Skin epidermis (tissue), 12 donors: Measurements from ENCODE around the gene TULP1.
A peak's percentile ranks its signal among the peaks of the same experiment; 100 is the strongest.
"Not testable (repeated sequence)": the region's sequence is repeated elsewhere in the genome, so short reads cannot be mapped to it uniquely, and the experiment has no call there.

Experiments used
- H3K27ac ChIP-seq, 21 experiments: fragments of 200-600 bp; sonication (generic) in 11 of 21; one replicate each; pipeline ENCODE4 v1.5.0; 2020; ENCODE audit warnings: mild to moderate bottlenecking in 3 of 21, inconsistent platforms in 2 of 21, moderate library complexity in 2 of 21
- H3K4me3 ChIP-seq, 7 experiments: fragments of 200-600 bp; sonication (generic) in 2 of 7; one replicate each; pipeline ENCODE4 v1.5.0; 2020; ENCODE audit warnings: inconsistent platforms in 2 of 7, mild to moderate bottlenecking in 2 of 7, moderate library complexity in 1 of 7

Gene TULP1

DNA sequence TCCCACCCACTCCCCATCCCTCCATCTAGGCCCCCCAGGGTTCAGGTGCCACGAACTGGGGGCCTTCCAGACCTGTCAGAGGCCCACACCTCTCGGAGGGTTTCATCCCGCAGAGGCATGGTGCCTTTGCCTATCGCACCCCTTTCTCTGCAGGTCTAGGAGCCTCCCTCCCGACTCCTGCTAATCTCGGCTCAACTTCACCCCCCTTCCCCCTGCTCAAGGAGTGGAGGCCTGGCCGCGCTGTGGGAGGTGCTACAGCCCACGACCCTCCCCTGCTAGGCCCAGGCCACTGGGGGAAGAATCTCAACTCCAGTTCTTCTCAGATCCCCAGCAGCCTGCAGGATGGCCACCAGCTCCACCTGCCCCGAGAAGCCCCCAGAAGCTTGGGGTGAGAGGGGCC is at the start of gene TULP1:
TULP1 (minus strand) TSS at position 157 of the 400 bp plus-strand sequence; CDS start at position 119, 38 bp downstream.
- H3K27ac ChIP-seq: no peak within 1 kb of the TSS
- no peak within 1 kb of the TSS for H3K4me3 ChIP-seq

DNA sequence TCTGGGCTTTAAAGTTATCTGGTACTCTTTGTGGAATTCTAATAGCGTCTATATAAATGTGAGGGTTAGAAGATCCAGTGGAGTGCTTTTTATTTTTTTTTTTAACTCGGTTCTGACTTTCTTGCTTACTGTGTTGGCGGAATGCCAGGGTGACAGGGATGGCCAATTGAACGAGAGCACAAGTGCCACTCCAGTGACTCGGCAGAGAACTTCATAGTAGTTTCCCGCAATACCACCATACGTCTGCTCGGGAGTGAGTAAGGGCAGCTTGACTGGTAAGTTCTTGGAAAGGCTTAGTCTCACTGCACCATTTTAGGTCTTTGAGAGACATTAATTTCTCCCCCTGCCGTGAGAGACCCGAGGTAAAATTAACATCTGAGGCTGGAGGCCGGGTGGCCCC is 49.4 kb upstream of the TULP1 start:
- Histone ChIP-seq H3K4me3 (no peak overlapping the region), H3K27ac (no peak overlapping the region)

DNA sequence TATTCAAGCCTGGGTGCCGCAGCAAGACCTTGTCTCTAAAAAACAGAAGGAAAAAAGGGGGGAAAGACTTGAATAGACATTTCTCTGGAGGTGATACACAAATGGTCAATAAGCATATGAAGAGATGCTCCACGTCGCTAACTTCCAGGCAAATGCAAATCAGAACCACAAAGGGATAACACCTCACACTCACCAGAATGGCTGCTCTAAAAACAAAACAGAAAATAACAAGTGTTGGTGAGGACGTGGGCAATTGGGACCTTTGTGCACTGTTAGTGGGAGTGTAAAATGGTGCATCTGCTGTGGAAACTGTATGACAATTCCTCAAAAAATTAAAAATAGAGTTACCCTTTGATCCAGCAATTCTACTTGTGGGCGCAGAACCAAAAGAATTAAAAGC is 48.4 kb upstream of the TULP1 start:
- Histone ChIP-seq H3K27ac (no peak overlapping the region), H3K4me3 (no peak overlapping the region)

DNA sequence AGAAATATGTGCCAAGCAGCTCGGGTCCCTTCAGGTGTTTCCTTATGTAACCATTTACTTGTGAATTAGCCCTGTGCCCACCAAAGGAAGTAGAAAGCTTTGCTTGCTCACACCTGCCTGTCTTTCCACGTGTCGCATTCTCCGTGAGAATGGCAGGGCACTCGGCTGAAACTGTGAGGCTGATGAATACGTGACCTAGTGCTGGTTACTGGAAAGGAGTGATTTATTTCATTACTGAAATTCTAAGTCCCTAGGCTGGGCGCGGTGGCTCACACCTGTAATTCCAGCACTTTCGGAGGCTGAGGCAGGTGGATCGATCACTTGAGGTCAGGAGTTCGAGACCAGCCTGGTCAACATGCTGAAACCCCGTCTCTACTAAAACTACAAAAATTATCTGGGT is 45.9 kb upstream of the TULP1 start:
- Histone ChIP-seq H3K4me3 (no peak overlapping the region), H3K27ac (no peak overlapping the region)

DNA sequence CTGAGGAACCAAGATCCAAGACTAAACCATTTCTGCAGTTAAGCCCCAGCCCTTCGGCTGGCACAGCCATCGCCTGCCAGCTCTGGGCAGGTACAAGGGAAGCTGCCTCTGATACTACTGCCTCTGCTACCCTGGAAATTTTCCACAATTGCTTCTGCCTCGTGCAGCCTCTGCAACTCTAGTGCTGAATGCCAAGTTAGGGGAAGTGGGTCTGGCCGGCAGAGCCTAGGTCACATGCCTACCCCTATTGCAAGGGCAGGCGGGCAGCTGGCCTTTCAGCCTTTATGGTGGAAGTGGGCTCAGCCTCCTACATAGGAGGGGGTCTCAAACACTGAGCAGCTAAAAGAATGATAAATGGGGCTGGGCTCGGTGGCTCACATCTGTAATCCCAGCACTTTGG is 44.5 kb upstream of the TULP1 start:
- Histone ChIP-seq H3K27ac (no peak overlapping the region), H3K4me3 (no peak overlapping the region)

DNA sequence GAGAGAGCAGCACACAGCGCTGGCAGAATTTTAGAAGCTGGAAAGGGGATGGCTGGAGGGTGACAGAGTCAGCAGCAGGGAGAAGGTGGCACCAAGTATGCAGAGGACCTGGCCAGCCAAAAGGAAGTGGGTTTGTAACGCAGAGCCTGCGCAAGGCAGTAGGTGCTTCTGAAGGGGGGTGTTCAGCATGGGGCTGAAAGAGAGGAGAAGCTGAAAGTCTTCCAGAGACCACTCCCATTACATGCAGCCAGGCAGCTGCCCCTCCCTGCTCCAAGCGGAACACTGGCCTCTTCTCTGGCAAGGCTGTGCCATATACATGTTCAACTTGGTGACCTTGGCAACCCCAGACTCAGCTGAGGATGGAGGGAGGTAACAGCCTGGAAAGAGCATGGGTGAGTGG is 42.1 kb upstream of the TULP1 start:
- Histone ChIP-seq H3K4me3 (no peak overlapping the region), H3K27ac (no peak overlapping the region)

DNA sequence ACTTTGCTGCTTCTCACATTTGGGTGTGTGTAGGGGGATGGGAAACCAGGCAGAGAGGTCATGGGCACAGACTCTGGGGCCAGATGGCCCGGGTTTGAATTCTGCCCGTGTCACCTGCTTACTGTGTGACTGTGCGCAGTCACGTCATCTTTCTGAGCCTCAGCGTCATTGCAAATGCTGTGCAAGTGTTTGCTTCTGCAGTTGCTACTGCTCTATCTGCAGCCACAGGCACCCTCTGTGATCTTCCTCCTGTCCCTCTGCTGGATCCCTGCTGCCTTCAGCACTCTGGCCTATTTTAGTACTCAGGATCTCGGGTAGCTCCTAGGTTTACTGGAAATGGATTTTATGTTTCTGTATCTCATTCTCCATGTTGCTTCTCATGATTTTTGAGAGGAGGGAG is 40.6 kb upstream of the TULP1 start:
- no peak overlapping the region for H3K27ac ChIP-seq
- H3K4me3 ChIP-seq: no peak overlapping the region

DNA sequence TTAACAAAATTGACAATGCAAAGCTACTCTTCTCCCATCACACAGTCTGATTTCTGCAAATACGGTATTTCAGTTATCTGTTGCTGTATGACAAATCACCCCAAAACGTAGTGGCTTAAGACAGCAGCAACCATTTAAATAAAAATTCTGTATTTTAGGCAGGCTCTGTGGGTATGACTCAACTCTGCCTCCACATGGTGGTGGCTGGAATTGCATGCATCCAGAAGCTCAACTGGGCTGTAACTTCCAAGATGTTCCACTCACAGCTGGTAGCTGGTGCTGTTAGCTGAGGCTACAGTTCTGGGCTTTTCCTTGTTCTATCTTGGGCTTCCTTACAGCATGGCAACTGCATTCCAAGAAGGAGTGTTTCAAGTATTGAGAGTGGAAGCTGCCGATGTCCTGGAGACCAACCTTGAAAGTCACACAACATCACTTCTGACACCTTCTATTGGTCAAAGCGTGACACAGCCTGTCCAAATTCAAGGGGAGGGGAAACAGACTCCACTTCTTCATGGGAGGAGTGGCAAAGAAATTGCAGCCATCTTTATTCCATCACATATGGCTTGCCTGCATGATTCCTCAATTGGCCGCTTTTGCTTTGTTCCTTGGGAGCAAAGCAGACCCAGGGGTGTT is 39.7 kb upstream of the TULP1 start:
- H3K4me3 ChIP-seq: no peak overlapping the region
- H3K27ac ChIP-seq: no peak overlapping the region

DNA sequence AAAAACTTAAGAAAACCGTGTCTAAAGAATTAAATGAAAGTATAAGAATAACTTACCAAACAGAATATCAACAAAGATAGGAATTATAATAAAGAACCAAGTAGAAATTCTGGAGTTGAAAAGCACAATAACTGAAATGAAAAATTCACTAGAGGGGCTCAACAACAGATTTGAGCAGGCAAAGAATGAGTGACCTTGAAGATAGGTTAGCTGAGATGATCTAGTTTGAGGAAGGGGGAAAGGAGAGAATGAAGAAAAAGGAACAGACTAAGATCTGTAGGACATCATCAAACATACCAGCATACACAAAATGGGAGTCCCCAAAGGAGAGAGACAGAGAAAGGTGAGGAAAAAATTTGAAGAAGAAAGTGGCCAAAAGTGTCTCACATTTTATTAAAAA is 37.7 kb upstream of the TULP1 start:
- Histone ChIP-seq H3K27ac (no peak overlapping the region), H3K4me3 (no peak overlapping the region)

DNA sequence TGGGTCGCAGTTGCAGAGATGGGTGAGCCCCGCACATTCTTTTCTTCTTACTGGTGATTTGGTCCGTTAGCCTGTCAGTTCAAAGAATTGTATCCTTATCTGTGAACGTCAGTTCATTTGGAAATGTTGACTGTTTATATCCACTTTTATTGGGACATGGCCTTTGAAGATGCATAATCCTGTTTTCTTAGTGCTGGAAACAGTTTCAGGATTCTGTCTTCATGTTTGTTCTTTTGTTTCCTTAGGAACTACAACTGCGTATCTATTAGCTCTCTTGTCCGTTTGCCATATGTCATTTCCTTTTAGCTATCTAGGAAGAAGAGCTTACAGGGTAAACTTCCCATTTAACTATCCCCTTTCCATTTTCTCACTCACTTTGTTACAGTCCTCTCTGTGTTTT is 35.0 kb upstream of the TULP1 start:
- no peak overlapping the region for H3K4me3 ChIP-seq
- H3K27ac ChIP-seq: no peak overlapping the region

DNA sequence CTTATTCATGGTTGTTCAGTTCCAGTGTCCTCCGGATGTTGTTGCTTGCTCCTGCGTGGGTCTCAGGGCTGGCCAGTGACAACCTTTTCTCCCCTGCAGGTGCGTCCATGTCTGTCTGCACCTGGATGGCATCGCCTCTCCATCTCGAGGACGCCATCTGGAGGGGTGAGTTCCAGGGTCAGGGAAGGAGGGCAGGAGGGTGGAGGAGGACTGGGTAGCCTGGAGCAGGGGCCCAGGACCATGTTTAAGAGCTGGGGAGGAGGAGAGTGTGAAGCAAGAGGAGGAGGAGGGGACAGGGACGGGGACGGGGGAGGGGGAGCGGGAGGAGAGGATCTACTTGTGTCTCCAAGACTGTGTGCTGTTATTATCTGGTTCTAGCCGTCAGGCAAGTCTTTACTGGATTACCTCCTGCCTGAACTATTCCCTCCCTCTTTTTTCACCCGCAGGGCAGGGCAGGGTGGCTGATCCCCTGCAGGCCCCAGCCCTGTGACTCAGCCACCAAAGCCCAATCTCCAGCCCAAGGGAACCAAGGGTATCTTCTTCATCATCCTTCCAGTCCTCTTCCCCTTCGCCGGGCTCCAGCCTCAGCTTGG is 32.2 kb upstream of the TULP1 start:
- no peak overlapping the region for H3K4me3 ChIP-seq
- H3K27ac ChIP-seq: peak overlapping the region in 1 of 21 experiments; percentile 25

DNA sequence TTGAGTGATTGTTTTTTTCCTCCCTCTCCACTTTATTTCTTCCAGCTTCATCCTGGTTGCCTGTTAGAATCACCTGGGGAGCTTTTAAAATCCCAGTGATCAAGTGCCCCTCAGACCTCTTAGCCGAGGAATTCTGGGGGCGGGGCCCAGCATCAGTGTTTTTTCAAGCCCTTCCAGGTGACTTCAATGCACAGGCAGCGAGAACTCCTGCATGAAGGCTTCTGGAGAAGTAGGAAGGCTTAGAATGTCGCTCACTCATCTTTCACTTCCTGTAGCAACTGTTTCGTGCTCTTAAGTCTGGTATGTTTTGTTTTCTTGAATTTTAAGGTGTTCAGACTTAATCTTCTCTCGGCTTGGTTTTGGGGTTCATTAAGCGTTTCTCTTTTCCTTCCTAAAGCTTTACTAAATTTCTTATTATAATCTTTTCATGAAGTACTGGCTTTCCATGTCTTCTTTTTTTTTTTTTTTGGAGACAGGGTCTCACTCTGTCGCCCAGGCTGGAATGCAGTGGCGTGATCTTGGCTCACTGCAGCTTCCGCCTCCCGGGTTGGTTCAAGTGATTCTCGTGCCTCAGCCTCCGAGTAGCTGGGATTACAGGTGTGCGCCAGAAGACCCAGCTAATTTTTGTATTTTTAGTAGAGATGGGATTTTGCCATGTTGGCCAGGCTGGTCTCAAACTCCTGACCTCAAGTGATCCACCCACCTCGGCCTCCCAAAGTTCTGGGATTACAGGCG is 30.9 kb upstream of the TULP1 start:
- no peak overlapping the region for H3K4me3 ChIP-seq
- H3K27ac ChIP-seq: no peak overlapping the region

DNA sequence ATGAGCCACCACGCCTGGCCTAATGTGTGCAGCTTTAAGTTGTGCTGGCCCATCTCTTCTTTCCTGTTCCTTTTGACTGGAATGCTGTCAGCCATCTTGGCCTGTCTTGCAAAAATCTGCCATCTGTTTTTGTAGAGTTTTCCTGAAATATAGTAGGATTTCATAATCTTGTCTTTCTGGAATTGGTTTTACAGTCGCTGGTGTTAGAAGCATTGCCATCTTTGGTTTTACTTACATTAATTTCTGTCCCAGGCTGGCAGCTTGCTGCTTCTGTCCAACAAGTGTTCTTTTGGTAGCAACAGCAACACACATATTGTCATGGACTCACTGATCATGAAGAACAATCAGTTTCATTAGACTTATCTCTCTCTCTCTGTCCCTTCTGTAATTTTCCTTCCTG is 29.1 kb upstream of the TULP1 start:
- H3K27ac ChIP-seq: no peak overlapping the region

DNA sequence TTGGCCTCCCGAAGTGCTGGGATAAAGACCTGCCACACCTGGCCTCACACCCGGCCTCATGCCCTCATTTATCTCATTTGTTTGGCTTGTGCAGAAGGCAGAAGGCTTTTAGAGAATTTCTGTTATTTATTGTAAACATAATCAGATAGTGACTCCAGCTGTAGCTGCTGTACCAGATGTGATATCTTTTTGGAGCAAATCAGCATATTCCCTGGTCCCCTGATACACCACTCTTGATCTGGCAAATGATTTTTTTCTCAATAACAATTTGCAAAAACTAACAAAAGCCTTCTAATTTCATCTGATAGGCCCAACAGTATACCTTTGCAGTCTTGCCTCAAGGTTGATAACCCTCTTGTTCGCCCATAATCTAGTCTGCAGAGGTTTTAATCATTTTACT is 26.5 kb upstream of the TULP1 start:
- Histone ChIP-seq H3K27ac (no peak overlapping the region), H3K4me3 (no peak overlapping the region)

More for the DNA sequence above, 29.1 kb upstream of the TULP1 start:
- no peak overlapping the region for H3K4me3 ChIP-seq

DNA sequence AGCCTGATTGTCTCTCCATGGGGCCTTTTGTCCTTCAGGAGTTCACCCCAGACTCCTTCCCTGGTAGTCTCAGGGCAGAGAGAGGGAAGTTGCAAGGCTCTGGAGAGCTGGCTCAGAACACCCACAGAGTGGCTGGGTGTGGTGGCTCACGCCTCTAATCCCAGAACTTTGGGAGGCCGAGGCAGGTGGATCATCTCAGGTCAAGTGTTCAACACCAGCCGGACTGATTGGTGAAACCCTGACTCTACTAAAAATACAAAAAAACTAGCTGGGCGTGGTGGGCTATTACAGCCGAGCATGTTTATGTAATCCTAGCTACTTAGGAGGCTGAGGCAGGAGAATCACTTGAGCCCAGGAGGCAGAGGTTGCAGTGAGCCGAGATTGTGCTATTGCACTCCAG is 23.2 kb upstream of the TULP1 start:
- not testable (repeated sequence) for H3K27ac ChIP-seq, H3K4me3 ChIP-seq

DNA sequence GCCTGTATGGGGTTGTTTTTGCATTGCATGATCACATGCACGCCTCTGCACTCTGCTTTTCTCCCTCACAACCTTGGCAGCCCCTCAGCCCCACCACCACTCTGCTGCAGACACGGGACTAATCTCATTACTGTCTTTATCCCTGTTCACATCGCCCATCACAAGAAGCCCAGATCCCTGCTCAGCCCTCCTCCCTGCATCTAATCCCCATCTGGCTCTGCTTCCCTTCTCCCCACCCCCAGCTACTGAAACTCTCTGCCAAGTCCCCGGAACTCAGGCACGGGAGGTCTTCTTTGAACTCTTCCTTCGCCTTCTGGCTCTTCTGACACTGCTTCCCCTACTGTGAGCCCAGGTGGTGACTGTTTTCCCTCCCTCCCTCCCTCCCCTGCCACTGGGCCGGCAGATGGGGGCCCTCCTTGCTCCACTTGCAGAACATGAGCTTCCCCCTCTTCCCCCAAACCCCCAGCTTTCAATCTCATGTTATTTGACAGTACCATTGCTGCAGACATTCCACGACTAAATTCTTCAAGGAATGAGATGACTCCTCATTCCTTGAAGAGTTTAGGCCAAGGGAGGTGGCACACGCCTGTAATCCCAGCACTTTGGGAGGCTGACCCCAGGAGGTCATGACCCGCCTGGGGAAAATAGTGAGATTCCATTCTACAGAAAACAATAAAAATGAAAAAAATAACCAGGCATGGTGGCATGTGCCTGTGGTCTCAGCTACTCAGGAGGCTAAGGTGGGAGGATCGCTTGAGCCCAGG is 21.9 kb upstream of the TULP1 start:
- H3K4me3 ChIP-seq: no peak overlapping the region
- H3K27ac ChIP-seq: no peak overlapping the region

DNA sequence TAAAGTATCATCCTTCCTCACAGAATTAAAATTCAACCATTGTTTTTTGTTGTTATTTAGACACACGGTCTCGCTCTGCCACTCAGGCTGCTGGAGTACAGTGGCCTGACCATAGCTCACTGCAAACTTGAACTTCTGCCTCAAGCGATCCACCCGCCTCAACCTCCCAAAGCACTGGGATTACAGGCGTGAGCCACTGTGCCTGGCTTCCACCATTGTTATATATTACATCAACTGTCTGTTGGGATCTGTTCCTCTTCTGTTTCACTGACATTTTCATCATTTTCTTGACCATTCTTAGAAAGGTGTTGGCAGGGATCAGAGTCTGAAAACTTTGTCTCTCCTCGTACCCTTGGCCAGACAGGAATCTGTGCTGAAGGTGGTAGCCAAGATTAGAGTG is 21.3 kb upstream of the TULP1 start:
- no peak overlapping the region for H3K27ac ChIP-seq

DNA sequence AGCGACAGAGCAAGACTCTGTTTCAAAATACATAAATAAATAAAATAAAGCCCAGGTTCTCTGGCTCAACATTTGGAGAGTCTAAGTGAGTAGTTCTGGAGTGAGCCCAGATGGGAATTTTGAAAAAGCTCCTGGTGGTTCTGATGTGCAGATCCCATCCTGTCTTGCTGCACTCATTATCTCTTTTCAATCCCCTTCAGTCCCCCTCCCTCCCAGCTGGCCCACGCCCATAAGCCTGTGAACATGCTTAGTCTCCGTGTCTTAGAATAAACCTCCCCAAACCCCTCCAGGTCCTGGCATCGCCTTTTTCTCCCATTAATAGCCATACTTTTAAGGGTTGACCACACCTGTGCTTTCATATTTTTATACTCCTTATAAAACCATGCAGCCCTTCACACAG is 19.4 kb upstream of the TULP1 start:
- H3K27ac ChIP-seq: no peak overlapping the region
- H3K4me3 ChIP-seq: no peak overlapping the region

More for the DNA sequence above, 21.3 kb upstream of the TULP1 start:
- H3K4me3 ChIP-seq: no peak overlapping the region

DNA sequence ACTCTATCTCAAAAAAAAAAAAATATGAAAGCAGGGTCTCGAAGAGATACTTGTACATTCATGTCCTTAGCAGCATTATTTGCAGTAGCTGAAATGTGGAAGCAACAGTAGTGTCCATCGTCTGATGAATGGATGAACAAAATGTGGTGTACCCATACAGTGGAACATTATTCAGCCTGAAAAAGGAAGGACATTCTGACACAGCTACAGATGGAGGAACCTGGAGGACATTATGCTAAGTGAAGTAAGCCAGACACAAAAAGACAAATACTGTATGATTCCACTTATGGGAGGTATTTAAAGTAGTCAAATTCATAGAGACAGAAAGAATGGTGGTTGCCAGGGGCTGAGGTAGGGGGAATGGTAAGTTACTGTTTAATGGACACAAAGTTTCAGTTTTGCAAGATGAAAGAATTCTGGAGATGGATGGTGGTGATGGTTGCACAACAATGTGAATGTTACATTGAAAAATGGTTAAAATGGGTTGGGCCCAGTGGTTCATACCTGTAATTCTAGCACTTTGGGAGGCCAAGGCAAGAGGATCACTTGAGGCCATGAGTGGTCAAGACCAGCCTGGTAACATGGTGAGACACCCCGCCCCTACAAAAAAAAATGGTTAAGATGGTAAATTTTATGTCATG is 11.8 kb upstream of the TULP1 start:
- no peak overlapping the region for H3K4me3 ChIP-seq

More for the DNA sequence above, 11.8 kb upstream of the TULP1 start:
- H3K27ac ChIP-seq: no peak overlapping the region
